Ovary (tissue), 3 donors: ENCODE measurements around the gene CLTC.

Experiments used
- CTCF ChIP-seq, 3 donors: fragments of 450-650 bp in 2 of 3; fragments of 200-600 bp in 1 of 3; IDR thresholded peaks; one replicate each; pipeline versions ENCODE4 v1.5.1 to v1.8.0; 2016 to 2022; ENCODE audit warnings: antibody characterized with exemption in 3 of 3, mild to moderate bottlenecking in 1 of 3
- EP300 ChIP-seq: sonication (generic); formaldehyde crosslinking; IDR thresholded peaks from one replicate; pipeline ENCODE4 v1.6.1; 2017; ENCODE audit warnings: antibody characterized with exemption
- POLR2A ChIP-seq: fragments of 450-650 bp; IDR thresholded peaks from one replicate; pipeline ENCODE4 v1.6.1; 2017; ENCODE audit warnings: antibody characterized with exemption, mild to moderate bottlenecking, moderate library complexity
- donor health status: DM: no; HTN: no; CAD: no.

DNA sequence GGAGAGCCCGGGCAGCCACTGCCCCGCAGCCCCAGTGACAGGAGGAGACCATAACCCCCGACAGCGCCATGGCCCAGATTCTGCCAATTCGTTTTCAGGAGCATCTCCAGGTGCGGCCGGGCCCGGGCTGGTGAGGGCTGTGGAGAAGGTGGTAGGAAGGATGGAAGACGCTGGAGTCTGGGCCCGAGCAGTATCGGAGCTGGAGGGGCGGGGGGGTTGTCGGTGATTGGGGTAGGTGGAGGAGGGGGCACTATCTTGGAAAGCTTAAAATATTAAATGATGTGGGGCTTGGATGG lies 317 bp downstream of the CLTC start:
- TF ChIP-seq EP300 (no peak), CTCF (IDR thresholded peaks at IDR 0.05) (no peak), POLR2A (no peak)
